Vagina (tissue), 2 donors: ENCODE measurements around the gene LZTR1. TPM values are rescaled to one million over a fixed set of nuclear protein-coding genes. Genes with fewer than 3 reads are reported as not detected.
"Not testable (repeated sequence)": the region's sequence is repeated elsewhere in the genome, so short reads cannot be mapped to it uniquely, and the experiment has no call there.

ENCODE experiments used
- DNase-seq, 2 donors: peaks; one replicate each; pipeline ENCODE4 v3.0.0-alpha.2; 2017; ENCODE audit errors: extremely low spot score in 2 of 2
- H3K27ac ChIP-seq: fragments of 200-600 bp; sonication (generic); one replicate; pipeline ENCODE4 v1.5.1; 2019
- H3K27me3 ChIP-seq: fragments of 200-600 bp; sonication (generic); one replicate; pipeline ENCODE4 v1.5.1; 2019
- H3K36me3 ChIP-seq, 2 donors: fragments of 200-600 bp; sonication (generic); one replicate each; pipeline ENCODE4 v1.5.1; 2017 to 2019
- H3K4me1 ChIP-seq: fragments of 200-600 bp; sonication (generic); one replicate; pipeline ENCODE4 v1.5.1; 2019
- H3K4me3 ChIP-seq, 2 donors: fragments of 200-600 bp; sonication (generic); 1 replicate in 1 of 2; 2 replicates in 1 of 2; pipeline ENCODE4 v1.5.1; 2016 to 2019
- H3K9me3 ChIP-seq: fragments of 200-600 bp; sonication (generic); one replicate; pipeline ENCODE4 v1.5.1; 2019
- POLR2A ChIP-seq, 2 donors: fragments of 450-650 bp; IDR thresholded peaks; one replicate each; pipeline ENCODE4 v1.6.1; 2017; ENCODE audit warnings: antibody characterized with exemption in 2 of 2, mild to moderate bottlenecking in 2 of 2, moderate library complexity in 2 of 2
- POLR2AphosphoS5 ChIP-seq, 2 donors: sonication (generic); formaldehyde crosslinking; IDR thresholded peaks; one replicate each; pipeline ENCODE4 v1.9.0; 2017; ENCODE audit warnings: antibody characterized with exemption in 2 of 2, mild to moderate bottlenecking in 2 of 2, low read depth in 1 of 2; ENCODE audit not compliant: insufficient read depth in 1 of 2
- intact Hi-C: fragments of 100-400 bp; cut with DNase I; formaldehyde crosslinking; loops from one replicate; pipeline ENCODE4 v1.15.1; 2023
- total RNA-seq: library from RNA; depleted of rRNA; stranded (reverse); fragments of >200 nt; gene quantifications from one replicate; pipeline ENCODE4 v1.2.3, GENCODE V29; 2016
- TF ChIP-seq, protein P1 (sequence below), 3 experiments: fragments of 450-650 bp in 2 of 3; fragments of 200-600 bp in 1 of 3; sonication (generic) in 1 of 3; IDR thresholded peaks; one replicate each; pipeline ENCODE4 v1.5.1; 2017 to 2019; ENCODE audit warnings: antibody characterized with exemption in 3 of 3, mild to moderate bottlenecking in 2 of 3, moderate library complexity in 2 of 3

LZTR1 gene
- total RNA-seq, 1 donor from 2014 or later, result 61.9 TPM

DNA sequence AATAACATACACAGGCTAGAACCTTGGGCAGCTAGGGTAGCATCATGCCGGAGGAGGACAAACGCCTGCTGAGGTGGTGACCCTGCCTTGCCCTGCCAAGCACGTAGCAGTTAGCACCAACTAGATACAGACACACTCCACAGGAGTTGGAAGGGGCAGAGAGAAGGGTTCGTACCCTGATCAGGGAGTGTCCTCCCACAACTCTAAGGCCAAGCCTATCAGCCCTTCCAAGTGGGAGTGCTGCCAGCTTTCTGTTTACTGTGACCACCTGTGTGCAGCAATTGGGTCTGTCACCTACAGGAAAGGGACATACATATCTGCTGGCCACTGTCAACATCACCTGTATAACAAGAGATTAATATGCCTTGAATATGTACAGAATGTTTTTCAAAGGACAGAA, 21.7 kb downstream of the LZTR1 start:
- H3K36me3 ChIP-seq, result peaks cover 0 to 15% of the 10 kb centered on the region in 2 donors
- no peaks in the 10 kb centered on the region for H3K9me3 ChIP-seq
- no peak overlapping the region for H3K4me3 ChIP-seq
- intact Hi-C loops, result no loop called here
- H3K27ac ChIP-seq, result no peak overlapping the region
- TF ChIP-seq, protein P1, sequence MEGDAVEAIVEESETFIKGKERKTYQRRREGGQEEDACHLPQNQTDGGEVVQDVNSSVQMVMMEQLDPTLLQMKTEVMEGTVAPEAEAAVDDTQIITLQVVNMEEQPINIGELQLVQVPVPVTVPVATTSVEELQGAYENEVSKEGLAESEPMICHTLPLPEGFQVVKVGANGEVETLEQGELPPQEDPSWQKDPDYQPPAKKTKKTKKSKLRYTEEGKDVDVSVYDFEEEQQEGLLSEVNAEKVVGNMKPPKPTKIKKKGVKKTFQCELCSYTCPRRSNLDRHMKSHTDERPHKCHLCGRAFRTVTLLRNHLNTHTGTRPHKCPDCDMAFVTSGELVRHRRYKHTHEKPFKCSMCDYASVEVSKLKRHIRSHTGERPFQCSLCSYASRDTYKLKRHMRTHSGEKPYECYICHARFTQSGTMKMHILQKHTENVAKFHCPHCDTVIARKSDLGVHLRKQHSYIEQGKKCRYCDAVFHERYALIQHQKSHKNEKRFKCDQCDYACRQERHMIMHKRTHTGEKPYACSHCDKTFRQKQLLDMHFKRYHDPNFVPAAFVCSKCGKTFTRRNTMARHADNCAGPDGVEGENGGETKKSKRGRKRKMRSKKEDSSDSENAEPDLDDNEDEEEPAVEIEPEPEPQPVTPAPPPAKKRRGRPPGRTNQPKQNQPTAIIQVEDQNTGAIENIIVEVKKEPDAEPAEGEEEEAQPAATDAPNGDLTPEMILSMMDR (IDR thresholded peaks at IDR 0.05), result no peak
- TF ChIP-seq POLR2AphosphoS5 (IDR thresholded peaks at IDR 0.05; ENCODE audit: insufficient read depth in 1 of 2, low read depth in 1 of 2) (no peak), POLR2A (IDR thresholded peaks at IDR 0.05) (no peak)
- no peaks in the 10 kb centered on the region for H3K27me3 ChIP-seq
- H3K4me1 ChIP-seq, result peaks cover 37% of the 10 kb centered on the region
- DNase-seq, result no peak

DNA sequence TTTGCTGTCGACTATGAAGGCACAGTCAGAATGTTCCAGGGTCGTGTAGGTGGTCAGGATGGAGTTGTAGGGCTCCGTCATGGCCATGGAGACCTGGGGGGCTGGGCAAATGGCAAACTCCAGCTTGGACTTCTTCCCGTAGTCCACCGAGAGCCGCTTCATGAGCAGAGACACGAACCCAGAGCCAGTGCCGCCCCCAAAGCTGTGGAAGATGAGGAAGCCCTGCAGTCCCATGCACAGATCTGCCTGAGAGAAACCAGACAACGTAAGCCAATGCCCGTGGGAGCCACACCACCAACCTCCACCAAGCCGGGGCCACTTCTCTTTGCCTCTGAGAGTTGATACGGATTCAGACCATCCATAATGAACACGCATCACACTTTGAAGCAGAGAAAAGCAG, 27.1 kb downstream of the LZTR1 start:
- intact Hi-C loops, DNase-seq, H3K27me3 ChIP-seq, H3K27ac ChIP-seq, H3K36me3 ChIP-seq, H3K4me3 ChIP-seq, H3K9me3 ChIP-seq: not testable (repeated sequence)
- peaks cover 12% of the 10 kb centered on the region for H3K4me1 ChIP-seq

DNA sequence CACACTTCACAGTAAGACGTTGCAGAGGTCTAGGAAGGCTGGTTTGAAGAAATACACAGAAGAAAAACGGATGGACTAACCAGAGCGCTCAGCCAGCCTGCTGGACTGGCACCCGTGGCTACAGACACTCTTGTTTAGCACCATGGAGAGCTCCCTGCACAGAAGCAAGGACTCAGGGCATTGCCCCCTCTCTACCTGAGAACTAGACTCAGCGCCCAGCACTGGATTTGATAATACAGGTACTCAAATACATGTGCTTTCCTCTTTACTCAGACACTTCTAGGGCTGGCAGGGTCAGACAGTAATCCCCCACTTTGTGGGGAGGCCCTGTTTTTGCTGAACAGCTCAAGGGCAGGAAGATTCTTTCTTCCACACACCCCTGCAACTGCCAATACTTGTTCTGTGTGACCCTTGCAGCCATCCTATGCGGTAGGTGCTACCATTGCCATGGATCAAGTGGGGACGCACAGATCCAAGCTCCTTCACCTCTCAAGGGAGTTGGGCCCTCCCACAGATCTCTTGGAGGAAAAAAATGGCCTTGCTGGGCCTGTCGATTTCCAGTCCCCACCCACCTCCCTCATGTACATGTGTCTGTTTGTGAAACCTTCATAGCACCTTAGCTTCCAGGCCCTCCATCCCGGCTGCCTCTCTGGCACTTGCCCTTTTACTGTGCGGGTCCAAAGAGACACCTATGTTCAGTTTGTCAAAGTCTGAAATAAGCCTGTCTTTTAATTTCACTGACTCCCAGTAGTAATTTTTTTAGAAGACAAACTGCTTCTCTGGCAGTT, 27.7 kb downstream of the LZTR1 start:
- no peak overlapping the region for H3K4me3 ChIP-seq
- DNase-seq, result no peak
- peaks cover 19% of the 10 kb centered on the region for H3K4me1 ChIP-seq
- intact Hi-C loops, result no loop called here
- H3K27me3 ChIP-seq, result no peaks in the 10 kb centered on the region
- TF ChIP-seq, protein P1 (IDR thresholded peaks at IDR 0.05), result no peak
- TF ChIP-seq POLR2AphosphoS5 (IDR thresholded peaks at IDR 0.05; ENCODE audit: insufficient read depth in 1 of 2, low read depth in 1 of 2) (no peak), POLR2A (IDR thresholded peaks at IDR 0.05) (no peak)
- no peaks in the 10 kb centered on the region for H3K9me3 ChIP-seq
- H3K27ac ChIP-seq, result no peak overlapping the region
- H3K36me3 ChIP-seq, result no peaks in the 10 kb centered on the region

DNA sequence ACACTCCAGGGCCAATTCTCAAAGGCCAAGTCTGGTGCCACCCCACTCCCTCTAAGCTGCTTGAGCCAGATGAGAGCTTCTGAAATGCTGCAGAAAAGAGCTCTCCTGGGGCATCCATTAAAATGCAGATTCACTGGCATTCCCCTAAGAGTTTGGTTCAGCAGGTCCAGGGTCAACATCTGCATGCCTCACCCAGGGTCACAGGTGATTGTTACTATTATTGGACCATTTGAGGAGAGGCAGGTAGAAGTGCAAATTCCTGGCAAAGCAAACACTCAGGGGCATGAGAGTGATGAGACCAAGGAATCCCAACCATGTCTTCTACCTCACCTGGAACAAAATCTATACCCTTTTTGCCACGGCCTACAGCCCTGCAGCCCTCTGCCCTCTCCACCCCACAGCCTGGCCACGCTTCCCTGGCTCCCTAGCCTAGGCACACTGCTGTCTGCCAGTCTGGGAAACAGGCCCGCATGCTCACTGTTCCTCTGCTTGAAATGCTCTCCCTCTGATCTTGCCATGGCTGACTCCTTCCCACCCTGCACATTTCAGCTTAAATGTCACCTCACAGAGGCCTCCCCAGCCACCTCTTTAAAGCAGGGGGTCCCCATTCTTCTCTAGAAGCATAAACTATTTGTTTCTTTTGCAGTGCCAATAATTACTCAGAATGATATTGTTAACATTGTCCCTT, 28.5 kb downstream of the LZTR1 start:
- H3K27ac ChIP-seq, result no peak overlapping the region
- no peaks in the 10 kb centered on the region for H3K27me3 ChIP-seq
- no peak for DNase-seq
- H3K36me3 ChIP-seq, result no peaks in the 10 kb centered on the region
- no peak overlapping the region for H3K4me3 ChIP-seq
- TF ChIP-seq POLR2AphosphoS5 (IDR thresholded peaks at IDR 0.05; ENCODE audit: insufficient read depth in 1 of 2, low read depth in 1 of 2), result no peak
- TF ChIP-seq, protein P1 (IDR thresholded peaks at IDR 0.05), result no peak
- TF ChIP-seq POLR2A (IDR thresholded peaks at IDR 0.05), result no peak
- H3K4me1 ChIP-seq, result peaks cover 26% of the 10 kb centered on the region
- no peaks in the 10 kb centered on the region for H3K9me3 ChIP-seq
- intact Hi-C loops, result no loop called here

DNA sequence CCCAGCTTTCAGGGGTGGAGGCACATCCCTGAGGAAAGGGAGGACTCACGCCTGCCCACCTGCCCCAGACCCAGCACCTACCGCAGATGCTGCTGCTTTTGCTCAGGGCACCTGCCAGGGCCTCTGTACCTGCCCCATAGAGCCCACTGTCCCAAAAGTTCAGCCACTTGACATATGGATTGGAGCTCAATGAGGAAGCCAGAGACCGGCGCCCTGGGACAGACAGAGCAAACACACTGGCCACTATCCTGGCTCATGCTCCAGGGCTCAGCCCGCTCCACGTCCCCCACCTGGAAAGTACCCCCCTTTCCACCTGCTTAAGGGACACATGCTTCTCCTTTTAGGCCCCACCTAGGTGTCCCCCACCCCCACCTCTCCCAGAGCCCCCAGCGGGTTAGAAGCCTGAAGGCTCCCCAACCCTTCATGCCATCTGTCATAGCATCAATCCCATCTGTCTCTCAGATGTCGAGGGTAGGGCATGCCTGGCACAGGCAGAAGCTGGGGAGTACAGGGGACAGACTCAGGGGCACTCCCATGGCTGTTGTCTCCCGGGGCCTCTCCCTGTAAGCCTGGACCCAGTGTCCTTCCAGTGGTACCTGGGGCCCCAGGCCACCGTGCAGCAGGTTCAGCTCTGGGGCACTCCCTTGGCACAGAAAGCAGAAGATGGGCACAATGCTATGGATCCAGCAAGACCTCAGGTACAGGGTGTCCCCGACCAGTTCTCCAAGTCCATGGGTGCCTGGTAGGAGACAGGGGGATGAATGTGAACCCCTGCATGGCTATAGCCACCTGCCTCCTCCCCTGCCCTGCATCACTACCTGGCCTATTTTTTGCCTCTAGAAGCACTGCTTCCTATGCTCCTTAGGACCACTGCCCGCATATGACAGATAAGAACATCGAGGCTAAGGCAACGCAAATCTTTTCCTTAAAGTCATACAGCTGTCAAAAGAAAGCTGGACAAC, 30.6 kb downstream of the LZTR1 start:
- Histone ChIP-seq H3K27ac (no peak overlapping the region), H3K4me1 (peaks cover 29% of the 10 kb centered on the region), H3K4me3 (no peak overlapping the region), H3K36me3 (no peaks in the 10 kb centered on the region), H3K9me3 (no peaks in the 10 kb centered on the region), H3K27me3 (no peaks in the 10 kb centered on the region)
- TF ChIP-seq, protein P1 (IDR thresholded peaks at IDR 0.05), result no peak
- TF ChIP-seq POLR2AphosphoS5 (IDR thresholded peaks at IDR 0.05; ENCODE audit: insufficient read depth in 1 of 2, low read depth in 1 of 2) (no peak), POLR2A (IDR thresholded peaks at IDR 0.05) (no peak)
- intact Hi-C loops, result no loop called here
- DNase-seq, result no peak
